ENCODE results near the gene HDAC3. TPM values are rescaled to one million over a fixed set of nuclear protein-coding genes. Genes with fewer than 3 reads are reported as not detected.

The HDAC3 gene
- total and polyA plus RNA-seq, 12 donors: 27.7 to 43.0 (median 32.7) TPM

- H3K9me3 ChIP-seq: no peaks in the 10 kb centered on the region
- 91 to 94% methylated on average over 23 of the region's 23 CpGs for WGBS, 2 donors
- H3K4me3 ChIP-seq: no peak overlapping the region
- no peak for DNase-seq
- H3K27me3 ChIP-seq: no peaks in the 10 kb centered on the region
- peaks cover 0 to 38% (median 4%) of the 10 kb centered on the region in 9 donors for H3K4me1 ChIP-seq
- intact Hi-C loops (cut with DNase I): no loop called here
- TF ChIP-seq CTCF (IDR thresholded peaks at IDR 0.05): no peak
- H3K36me3 ChIP-seq: peaks cover 0 to 92% (median 8%) of the 10 kb centered on the region in 9 donors
- peak in 4 of 8 donors; percentile 2 to 20 (median 13) for ATAC-seq
- H3K27ac ChIP-seq: peak overlapping the region in 2 of 10 donors; percentile 4 to 48
Measured at GRCh38 chr5:141672071-141672840, 35.6 kb upstream of the HDAC3 start.

GRCh38 chr5:141669520-141669919, 32.9 kb upstream of the HDAC3 start:
- no peak for TF ChIP-seq CTCF (IDR thresholded peaks at IDR 0.05)
- no peaks in the 10 kb centered on the region for H3K9me3 ChIP-seq
- DNase-seq (no peak), ATAC-seq (no peak)
- H3K27ac ChIP-seq: no peak overlapping the region
- peaks cover 0 to 22% (median 4%) of the 10 kb centered on the region in 9 donors for H3K4me1 ChIP-seq
- intact Hi-C loops (cut with DNase I): loop anchor here in 1 of 10 donors (10.0 kb wide), 1 partner anchor 1225 kb away; no protein-coding TSS in a partner anchor
- no peak overlapping the region for H3K4me3 ChIP-seq
- H3K36me3 ChIP-seq: peaks cover 0 to 83% (median 8%) of the 10 kb centered on the region in 9 donors
- H3K27me3 ChIP-seq: no peaks in the 10 kb centered on the region
- WGBS, 2 donors: 84 to 89% methylated on average over 4 of the region's 4 CpGs

- Histone ChIP-seq H3K36me3 (peaks cover 0 to 86% (median 13%) of the 10 kb centered on the region in 9 donors), H3K4me1 (peaks cover 0 to 16% (median 4%) of the 10 kb centered on the region in 9 donors), H3K27me3 (no peaks in the 10 kb centered on the region), H3K9me3 (no peaks in the 10 kb centered on the region), H3K4me3 (no peak overlapping the region), H3K27ac (no peak overlapping the region)
- intact Hi-C loops (cut with DNase I): loop anchor here in 1 of 10 donors (10.0 kb wide), 1 partner anchor 1226 kb away; no protein-coding TSS in a partner anchor
- no peak for TF ChIP-seq CTCF (IDR thresholded peaks at IDR 0.05)
- 76 to 85% methylated on average over 8 of the region's 8 CpGs for WGBS, 2 donors
- no peak for ATAC-seq
- no peak for DNase-seq
Measured at GRCh38 chr5:141668601-141669265, 32.1 kb upstream of the HDAC3 start.
